ENCODE data around the gene IL15. TPM values are rescaled to one million over a fixed set of nuclear protein-coding genes. Genes with fewer than 3 reads are reported as not detected.

The IL15 gene
- total RNA-seq, 4 donors from 2014 or later, result 5.4 to 9.0 (median 7.5) TPM

DNA sequence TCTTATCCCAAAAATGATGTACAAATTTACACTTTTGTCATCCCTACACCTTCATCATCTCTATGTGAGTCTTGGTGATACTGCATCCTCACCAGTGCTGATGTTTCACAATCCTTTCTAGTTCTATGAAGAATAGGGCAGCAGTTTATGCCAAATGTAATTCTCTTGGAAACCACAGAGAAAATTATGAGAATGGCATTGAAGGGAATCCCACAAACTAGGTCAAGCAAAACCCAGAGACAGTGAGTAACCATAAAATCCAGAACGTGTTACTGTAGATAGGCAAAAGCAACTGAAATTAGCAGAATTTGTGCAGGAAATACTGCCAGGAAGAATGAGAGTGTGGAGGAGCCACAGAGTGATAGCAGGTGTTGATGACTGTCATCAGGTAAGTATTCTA lies 24.5 kb downstream of the IL15 start:
- TF ChIP-seq, protein P1, sequence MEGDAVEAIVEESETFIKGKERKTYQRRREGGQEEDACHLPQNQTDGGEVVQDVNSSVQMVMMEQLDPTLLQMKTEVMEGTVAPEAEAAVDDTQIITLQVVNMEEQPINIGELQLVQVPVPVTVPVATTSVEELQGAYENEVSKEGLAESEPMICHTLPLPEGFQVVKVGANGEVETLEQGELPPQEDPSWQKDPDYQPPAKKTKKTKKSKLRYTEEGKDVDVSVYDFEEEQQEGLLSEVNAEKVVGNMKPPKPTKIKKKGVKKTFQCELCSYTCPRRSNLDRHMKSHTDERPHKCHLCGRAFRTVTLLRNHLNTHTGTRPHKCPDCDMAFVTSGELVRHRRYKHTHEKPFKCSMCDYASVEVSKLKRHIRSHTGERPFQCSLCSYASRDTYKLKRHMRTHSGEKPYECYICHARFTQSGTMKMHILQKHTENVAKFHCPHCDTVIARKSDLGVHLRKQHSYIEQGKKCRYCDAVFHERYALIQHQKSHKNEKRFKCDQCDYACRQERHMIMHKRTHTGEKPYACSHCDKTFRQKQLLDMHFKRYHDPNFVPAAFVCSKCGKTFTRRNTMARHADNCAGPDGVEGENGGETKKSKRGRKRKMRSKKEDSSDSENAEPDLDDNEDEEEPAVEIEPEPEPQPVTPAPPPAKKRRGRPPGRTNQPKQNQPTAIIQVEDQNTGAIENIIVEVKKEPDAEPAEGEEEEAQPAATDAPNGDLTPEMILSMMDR (IDR thresholded peaks at IDR 0.05; ENCODE audit: low read depth), result no peak

GRCh38 chr4:141668200-141668910 lies 32.0 kb downstream of the IL15 start:
- TF ChIP-seq, protein P1 (IDR thresholded peaks at IDR 0.05; ENCODE audit: low read depth), result no peak

GRCh38 chr4:141669501-141669900 lies 33.1 kb downstream of the IL15 start:
- TF ChIP-seq, protein P1 (IDR thresholded peaks at IDR 0.05; ENCODE audit: low read depth), result no peak

DNA sequence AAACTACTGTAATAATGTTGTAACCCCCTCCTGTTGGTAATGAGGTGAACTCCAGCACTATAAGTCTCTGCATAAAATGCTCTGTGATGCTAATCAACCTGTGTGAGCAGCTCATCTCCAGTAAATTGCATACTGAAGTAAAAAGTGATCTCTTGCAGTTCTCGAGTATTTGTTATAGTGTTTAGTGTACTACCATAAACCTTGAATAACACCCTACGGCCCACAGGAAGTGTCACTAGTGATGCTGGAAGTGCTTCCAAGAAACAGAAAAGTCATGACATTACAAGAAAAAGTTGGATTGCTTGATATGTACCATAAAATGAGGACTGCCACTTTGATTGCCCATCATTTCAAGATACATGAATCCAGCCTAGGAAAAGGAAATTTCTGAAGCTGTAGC lies 39.0 kb downstream of the IL15 start:
- TF ChIP-seq, protein P1 (IDR thresholded peaks at IDR 0.05; ENCODE audit: low read depth), result no peak

- TF ChIP-seq, protein P1 (IDR thresholded peaks at IDR 0.05; ENCODE audit: low read depth), result no peak
Observed at GRCh38 chr4:141676087-141676670, 39.8 kb downstream of the IL15 start.

DNA sequence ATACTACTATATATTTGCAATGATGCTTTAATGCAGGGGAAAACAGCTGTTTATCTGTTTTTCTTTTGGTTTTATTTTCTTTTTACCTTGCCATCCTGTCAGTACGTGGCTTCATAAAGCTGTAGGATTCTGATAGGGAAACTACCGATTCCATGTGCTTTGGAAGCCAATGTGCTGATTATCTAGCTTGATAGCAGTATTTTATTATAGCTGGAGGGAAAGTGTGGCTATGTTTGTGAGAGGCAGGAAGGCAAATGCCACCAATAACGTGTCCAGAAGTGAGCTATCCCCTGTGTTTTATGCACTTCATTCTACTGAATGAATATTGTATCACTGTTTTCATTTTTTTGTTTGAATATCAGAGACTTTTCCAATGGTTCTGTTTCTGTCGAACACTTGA lies 43.7 kb downstream of the IL15 start:
- TF ChIP-seq, protein P1 (IDR thresholded peaks at IDR 0.05; ENCODE audit: low read depth), result no peak

DNA sequence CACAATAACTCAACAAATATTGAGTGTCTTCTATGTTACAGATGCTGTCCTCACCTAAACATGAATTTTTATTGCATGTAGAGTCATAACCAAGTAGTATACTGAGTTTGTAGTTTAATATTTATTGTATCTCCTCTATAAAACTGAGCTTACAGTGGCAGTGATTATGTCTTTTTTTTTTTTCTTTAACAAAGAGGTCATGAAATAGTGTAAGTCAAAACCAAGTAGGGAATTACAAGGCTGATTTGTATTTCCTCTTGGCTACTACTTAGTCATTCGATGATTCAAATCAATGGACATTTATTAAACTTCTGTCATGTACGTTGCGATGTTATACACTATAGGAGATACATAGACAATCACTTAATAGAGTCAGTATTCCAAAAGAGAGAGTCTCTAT lies 48.4 kb downstream of the IL15 start:
- TF ChIP-seq, protein P1 (IDR thresholded peaks at IDR 0.05; ENCODE audit: low read depth), result no peak
